GM18519 (cell line): ENCODE data around the gene TSEN54.

ENCODE experiments used
- ATAC-seq: cut with Tn5 transposase; IDR thresholded peaks from one replicate; pipeline ENCODE4 v1.9.1; 2021; ENCODE audit warnings: mild to moderate bottlenecking, moderate library complexity; ENCODE audit not compliant: unreplicated experiment, low FRiP score

The TSEN54 gene

GRCh38 chr17:75502721-75503329 lies 13.5 kb upstream of the TSEN54 start:
- ATAC-seq = no peak

DNA sequence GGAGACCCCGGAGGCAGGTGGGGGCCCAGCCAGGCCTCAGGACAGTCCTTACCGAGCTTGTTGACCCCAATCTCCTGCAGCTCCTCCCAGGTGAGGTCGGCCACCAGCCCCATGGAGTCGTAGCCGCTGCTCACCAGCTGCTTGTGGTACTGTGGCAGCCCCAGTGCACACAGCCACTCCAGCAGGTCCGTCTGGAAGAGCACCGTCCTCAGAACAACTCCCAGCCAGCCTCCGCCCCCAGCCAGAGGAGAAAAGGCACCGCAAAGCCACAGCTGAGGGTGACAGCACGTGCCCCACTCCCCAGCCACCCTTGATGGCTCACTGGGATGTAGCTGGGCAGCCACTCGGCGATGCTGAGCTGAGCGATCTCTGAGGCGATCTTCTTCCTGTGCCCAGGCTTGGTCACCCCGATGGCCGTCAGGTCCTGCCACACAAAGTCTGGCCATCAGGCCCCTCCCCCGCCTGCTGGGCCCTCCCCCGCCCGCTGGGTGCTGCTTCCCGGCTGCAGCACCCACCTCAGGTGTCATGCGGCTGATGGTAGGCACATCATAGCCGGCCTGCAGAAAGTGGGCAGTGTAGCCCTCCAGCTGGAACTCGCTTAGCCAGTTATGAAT lies 12.9 kb upstream of the TSEN54 start:
- ATAC-seq = no peak

DNA sequence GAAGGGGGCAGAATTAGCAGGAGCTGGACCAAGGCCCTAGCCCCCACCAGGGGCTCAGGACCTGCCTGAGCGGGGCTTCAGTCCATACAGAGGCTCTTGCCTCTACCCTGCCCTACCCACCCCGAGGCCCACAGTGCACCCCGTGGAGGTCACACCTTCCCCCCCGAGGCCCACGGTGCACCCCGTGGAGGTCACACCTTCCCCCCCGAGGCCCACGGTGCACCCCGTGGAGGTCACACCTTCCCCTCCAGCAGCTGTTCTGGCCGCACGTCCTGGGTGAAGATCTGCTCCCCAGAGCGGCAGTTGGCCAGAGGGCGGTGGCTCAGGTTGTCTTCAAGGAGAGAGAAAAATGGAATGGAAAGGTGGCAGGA lies 12.4 kb upstream of the TSEN54 start:
- ATAC-seq = no peak

GRCh38 chr17:75504347-75505151 lies 11.8 kb upstream of the TSEN54 start:
- ATAC-seq = no peak

- ATAC-seq = no peak
Measured at GRCh38 chr17:75505152-75505409, 11.2 kb upstream of the TSEN54 start.

DNA sequence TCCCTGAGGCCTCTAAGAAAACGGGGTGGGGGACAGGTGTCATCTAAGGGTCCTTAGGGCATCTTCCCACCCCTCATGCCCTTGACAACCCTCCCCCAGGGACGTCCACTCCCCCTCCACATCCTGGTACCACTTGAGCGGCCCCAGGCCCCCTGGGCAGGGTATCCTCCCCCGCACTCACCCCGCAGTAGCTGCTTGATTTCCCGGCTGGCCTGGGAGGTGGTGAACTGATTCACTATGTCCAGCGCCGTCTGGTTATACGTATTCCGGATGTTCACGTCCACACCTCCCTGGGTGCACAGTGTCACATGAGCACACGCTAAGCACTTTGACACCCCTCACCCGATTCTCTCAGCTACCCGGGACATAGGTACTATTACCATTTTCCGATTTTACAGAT lies 10.7 kb upstream of the TSEN54 start:
- ATAC-seq = no peak

- ATAC-seq = no peak
Measured at GRCh38 chr17:75506134-75506533, 10.2 kb upstream of the TSEN54 start.

- no peak for ATAC-seq
Measured at GRCh38 chr17:75506888-75507287, 9.4 kb upstream of the TSEN54 start.

- no peak for ATAC-seq
Measured at GRCh38 chr17:75507733-75508719, 8.3 kb upstream of the TSEN54 start.

DNA sequence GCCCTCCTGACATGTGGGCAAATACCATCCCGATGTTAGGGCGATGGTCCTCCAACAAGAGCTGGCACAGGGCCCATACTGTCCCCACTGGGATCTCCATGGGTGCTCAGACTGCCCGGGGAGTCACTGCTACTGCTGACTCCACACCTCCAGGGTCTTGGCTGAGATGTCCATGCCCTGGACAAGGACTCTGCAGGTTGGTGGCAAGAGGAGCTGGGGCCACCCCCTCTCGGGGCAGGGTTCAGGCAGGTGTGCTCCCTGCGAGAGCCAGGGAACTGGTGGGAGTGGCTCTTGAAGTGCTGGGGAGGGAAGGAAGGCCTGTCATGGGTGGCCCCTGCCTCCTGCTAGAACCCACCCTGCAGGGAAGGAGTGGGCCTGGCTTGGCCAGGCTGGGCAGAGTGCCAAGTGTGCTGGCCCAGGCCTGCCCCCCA lies 7.4 kb upstream of the TSEN54 start:
- no peak for ATAC-seq

GRCh38 chr17:75509528-75510258 lies 6.6 kb upstream of the TSEN54 start:
- no peak for ATAC-seq

GRCh38 chr17:75511270-75511609 lies 5.1 kb upstream of the TSEN54 start:
- ATAC-seq = no peak

DNA sequence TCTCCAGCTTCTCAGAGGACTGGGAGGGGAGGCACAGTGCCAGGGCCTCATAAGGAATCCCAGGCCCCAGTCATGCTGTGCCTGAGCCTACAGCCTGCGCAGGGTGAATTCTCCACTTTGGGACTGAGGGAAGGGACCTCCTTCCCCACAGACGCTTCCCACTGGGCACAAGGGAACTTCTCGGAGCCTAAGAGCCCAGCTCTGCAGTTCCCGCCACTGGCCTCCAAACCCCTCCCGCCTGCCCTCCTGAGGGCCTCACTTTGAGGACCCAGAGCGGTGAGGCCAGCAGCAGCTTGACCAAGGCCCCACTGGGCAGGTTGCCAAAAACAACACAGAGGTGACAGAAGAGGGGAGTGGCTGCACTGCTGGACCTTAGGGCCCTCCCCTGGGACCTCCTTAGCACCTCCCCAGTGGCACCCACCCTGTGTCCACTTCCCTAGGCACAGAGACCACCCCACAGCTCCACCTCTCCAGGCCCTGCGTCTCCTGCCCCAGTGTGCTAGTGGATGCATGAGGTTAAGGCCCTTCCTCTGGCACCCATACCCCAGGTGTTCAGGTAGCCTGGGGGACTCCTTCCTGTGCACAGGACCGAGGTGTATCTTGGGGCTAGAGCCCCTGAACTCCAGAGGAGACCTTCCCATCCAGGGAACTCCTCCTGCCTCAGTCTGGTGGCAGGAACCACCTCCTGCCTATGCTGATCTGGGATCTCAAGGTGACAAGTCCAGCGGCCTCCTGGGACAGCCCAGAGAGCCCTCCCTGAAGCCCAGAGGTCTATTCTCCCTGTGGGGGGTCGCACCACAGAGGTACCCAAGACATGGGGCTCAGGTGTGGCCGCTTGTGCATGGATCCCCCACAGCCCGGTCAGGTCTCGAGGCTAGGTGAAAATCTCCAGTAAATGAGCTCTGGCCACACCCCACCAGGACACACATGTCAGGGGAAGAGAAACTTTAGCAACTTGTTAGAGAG lies 4.4 kb upstream of the TSEN54 start:
- no peak for ATAC-seq

DNA sequence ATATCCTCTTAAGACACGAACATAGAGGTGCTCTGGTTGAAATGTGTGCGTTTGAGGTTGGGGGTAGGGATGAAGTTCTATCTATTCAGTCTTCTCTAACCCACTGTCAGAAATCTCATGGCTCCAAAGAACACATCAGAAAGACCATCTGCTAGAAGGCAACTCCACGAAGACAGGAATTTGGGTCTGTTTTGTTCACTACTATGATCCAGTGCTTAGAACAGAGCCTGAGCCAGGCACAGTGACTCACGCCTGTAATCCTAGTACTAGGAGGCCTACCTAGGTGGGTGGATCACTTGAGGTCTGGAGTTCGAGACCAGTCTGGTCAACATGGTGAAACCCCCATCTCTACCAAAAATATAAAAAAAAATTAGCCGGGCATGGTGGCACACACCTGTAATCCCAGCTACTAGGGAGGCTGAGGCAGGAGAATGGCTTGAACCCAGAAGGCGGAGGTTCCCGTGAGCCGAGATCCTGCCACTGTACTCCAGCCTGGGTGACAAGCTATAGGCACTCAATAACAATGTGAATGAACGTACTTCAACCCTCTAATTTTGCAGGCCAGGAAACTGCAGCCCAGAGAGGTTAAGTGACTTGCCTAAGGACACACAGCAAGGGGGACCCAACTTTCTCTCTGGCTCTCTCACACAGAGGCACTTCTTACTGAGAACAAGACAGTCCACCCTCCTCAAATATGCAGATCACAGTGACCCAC lies 3.2 kb upstream of the TSEN54 start:
- ATAC-seq = no peak

DNA sequence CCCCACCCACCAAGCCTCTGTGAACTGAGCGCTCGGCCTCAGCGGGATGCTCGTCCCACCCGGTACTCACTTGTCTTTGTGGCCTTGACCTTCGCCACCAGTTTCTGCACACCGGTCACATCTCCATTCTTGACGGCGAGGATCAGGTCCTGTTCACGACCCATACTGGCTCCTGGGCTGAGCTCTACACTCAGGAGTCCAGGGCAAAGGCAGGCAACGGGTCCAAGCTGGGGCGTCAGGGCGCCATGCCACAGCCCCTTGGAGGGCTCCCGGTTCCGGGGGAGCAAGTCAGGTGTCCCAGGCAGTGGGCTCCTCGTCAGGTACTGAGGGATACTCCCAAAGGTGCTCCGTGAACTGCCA lies 2.7 kb upstream of the TSEN54 start:
- no peak for ATAC-seq

- no peak for ATAC-seq
Measured at GRCh38 chr17:75514299-75514918, 1.9 kb upstream of the TSEN54 start.

DNA sequence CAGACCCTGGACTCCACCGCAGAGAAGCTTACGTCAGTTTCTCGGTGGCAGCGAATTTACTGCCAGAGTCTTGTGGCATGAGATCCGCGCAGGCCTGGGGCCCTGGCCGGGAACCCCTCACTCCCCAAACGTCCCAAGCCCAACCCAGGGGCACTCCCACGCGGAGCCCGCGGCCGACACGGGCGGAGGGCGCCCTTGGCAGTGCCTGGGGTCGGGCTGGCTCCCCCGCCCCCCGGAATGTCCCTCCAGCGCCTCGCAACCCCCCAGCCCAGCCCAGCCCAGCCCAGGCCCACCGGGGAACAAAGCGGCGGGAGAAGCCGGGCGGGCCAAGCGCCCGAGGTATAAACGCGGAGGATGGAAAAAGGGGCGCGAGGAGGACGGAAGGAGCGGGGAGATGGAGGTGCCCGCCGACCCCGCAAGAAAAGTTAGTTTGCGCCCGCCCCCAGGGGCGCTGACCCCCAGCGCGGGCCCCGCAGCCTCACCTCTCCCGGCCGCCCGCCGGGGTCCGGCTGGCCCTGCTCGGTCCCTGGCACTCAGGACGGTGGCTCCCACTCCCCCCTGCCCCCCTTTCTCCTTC lies 1.3 kb upstream of the TSEN54 start:
- no peak for ATAC-seq
